Adrenal gland (tissue), 12 donors: ENCODE data around the gene CYP21A2. TPM values are rescaled to one million over a fixed set of nuclear protein-coding genes. Genes with fewer than 3 reads are reported as not detected.
A peak's percentile ranks its signal among the peaks of the same experiment; 100 is the strongest.
"Not testable (repeated sequence)": the region's sequence is repeated elsewhere in the genome, so short reads cannot be mapped to it uniquely, and the experiment has no call there.

Experiments
- DNase-seq, 7 donors: peaks; one replicate each; pipeline ENCODE4 v3.0.0-alpha.2; 2019 to 2020
- H3K27ac ChIP-seq, 5 donors: fragments of 200-600 bp; sonication (generic) in 4 of 5; 1 replicate in 3 of 5; 2 replicates in 2 of 5; pipeline versions ENCODE4 v1.5.1 to v1.8.0; 2016 to 2020; ENCODE audit warnings: mild to moderate bottlenecking in 1 of 5
- H3K27me3 ChIP-seq: fragments of 200-600 bp; 2 replicates; pipeline ENCODE4 v1.8.0; 2021
- H3K36me3 ChIP-seq, 2 donors: fragments of 200-600 bp; replicated peaks in 1 of 2; 1 replicate in 1 of 2; 2 replicates in 1 of 2; pipeline versions ENCODE4 v1.5.1 to v1.8.0; 2018 to 2022
- H3K4me1 ChIP-seq, 2 donors: fragments of 200-600 bp; replicated peaks in 1 of 2; 1 replicate in 1 of 2; 2 replicates in 1 of 2; pipeline versions ENCODE4 v1.5.1 to v1.8.0; 2018 to 2021
- H3K4me3 ChIP-seq, 4 donors: fragments of 200-600 bp; sonication (generic) in 3 of 4; one replicate each; pipeline ENCODE4 v1.5.1; 2016 to 2018
- H3K9me3 ChIP-seq, 3 donors: fragments of 200-600 bp; sonication (generic) in 1 of 3; replicated peaks in 1 of 3; 1 replicate in 2 of 3; 2 replicates in 1 of 3; pipeline versions ENCODE4 v1.5.1 to v1.8.0; 2016 to 2021
- POLR2A ChIP-seq, 2 donors: fragments of 450-650 bp; IDR thresholded peaks; one replicate each; pipeline ENCODE4 v1.6.1; 2017; ENCODE audit warnings: antibody characterized with exemption in 2 of 2, mild to moderate bottlenecking in 2 of 2, moderate library complexity in 1 of 2
- WGBS, 4 donors: extraction: QIAGEN DNeasy Blood & Tissue Kit in 2 of 4; methylation state at CpG; one replicate each; pipeline versions ENCODE4 v1.1.5 to v1.1.7; 2013 to 2017; 5-methylcytosine and 5-hydroxymethylcytosine counted together
- intact Hi-C, 2 donors: fragments of 100-400 bp; cut with DNase I; formaldehyde crosslinking; loops; one replicate each; pipeline versions ENCODE4 v1.14.1 to v1.15.0; 2022 to 2023
- polyA plus RNA-seq, 3 donors: library from polyadenylated mRNA; stranded (reverse); fragments of 200-250 nt in 2 of 3; fragments of 350-450 nt in 1 of 3; fragmentation: Illumina TruSeq in 1 of 3; extraction: RNeasy Lipid Tissue Mini Kit (QIAGEN cat#74804) in 1 of 3; gene quantifications; one replicate each; pipeline ENCODE4 v1.2.3, GENCODE V29; 2013 to 2014
- total RNA-seq, 9 donors: library from RNA; depleted of rRNA in 4 of 9; stranded (reverse); fragments of >200 nt in 4 of 9; fragments of 120-200 nt in 1 of 9; fragmentation: NEBNext Ultra II Directional in 1 of 9; extraction: Animal tissue kit (Norgen Biotek cat#: 25700) in 1 of 9; gene quantifications; one replicate each; pipeline versions ENCODE4 v1.1.0 to v1.2.4, GENCODE V29; 2013 to 2023
- TF ChIP-seq, protein P1 (sequence below), 6 experiments: fragments of 450-650 bp in 4 of 6; fragments of 200-600 bp in 2 of 6; sonication (generic) in 1 of 6; IDR thresholded peaks; 1 replicate in 5 of 6; 2 replicates in 1 of 6; pipeline versions ENCODE4 v1.5.1 to v1.8.0; 2016 to 2021; ENCODE audit warnings: antibody characterized with exemption in 6 of 6, mild to moderate bottlenecking in 2 of 6, moderate library complexity in 1 of 6
- donor health status: healthy with polysubstance abuse.
- donor health status: Bipolar disorder and iron deficiency.
- donor health status: DM: yes; HTN: yes; CAD: no.
- donor health status: DM: no; HTN: no; CAD: no.
- donor health status: DM: no; HTN: no; CAD: no.
- donor health status: DM: yes; HTN: yes; CAD: no.

Gene CYP21A2
- total and polyA plus RNA-seq, 12 donors = 528 to 6,352 (median 2,473) TPM

DNA sequence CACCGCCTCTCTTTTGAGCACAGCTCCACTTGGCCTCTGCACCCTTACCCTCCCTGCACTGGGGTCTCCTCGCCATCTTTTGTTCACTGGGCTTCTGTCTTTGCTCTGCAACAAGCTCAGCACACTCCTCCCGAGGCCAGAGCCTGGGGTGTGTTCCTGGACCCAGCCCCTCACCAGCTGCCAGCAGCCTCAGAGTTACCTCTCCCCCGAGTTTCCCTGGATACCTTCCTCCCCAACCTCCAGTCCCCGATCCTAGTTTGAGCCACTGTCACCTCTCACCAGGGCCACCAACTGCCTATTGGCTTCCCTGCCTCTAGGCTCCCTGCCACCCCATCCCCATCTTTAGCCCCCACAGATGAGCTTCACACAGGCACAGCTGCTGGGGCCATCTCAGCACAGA lies 12.3 kb downstream of the CYP21A2 start:
- intact Hi-C loops = loop anchor here in 1 of 2 donors (10.0 kb wide), 1 partner anchor 64 kb away; no protein-coding TSS in a partner anchor
- Histone ChIP-seq H3K27me3 (no peaks in the 10 kb centered on the region), H3K4me1 (peaks cover 24 to 31% of the 10 kb centered on the region in 2 donors), H3K36me3 (no peaks in the 10 kb centered on the region), H3K9me3 (no peaks in the 10 kb centered on the region), H3K27ac (peak overlapping the region in 2 of 5 donors; percentile 49 to 52), H3K4me3 (no peak overlapping the region)
- WGBS, 4 donors = 56 to 68% (median 67%) methylated on average over 5 of the region's 5 CpGs
- TF ChIP-seq, protein P1, sequence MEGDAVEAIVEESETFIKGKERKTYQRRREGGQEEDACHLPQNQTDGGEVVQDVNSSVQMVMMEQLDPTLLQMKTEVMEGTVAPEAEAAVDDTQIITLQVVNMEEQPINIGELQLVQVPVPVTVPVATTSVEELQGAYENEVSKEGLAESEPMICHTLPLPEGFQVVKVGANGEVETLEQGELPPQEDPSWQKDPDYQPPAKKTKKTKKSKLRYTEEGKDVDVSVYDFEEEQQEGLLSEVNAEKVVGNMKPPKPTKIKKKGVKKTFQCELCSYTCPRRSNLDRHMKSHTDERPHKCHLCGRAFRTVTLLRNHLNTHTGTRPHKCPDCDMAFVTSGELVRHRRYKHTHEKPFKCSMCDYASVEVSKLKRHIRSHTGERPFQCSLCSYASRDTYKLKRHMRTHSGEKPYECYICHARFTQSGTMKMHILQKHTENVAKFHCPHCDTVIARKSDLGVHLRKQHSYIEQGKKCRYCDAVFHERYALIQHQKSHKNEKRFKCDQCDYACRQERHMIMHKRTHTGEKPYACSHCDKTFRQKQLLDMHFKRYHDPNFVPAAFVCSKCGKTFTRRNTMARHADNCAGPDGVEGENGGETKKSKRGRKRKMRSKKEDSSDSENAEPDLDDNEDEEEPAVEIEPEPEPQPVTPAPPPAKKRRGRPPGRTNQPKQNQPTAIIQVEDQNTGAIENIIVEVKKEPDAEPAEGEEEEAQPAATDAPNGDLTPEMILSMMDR (IDR thresholded peaks at IDR 0.05) = no peak
- TF ChIP-seq POLR2A (IDR thresholded peaks at IDR 0.05) = no peak
- peak in 1 of 7 donors; percentile 11 for DNase-seq

DNA sequence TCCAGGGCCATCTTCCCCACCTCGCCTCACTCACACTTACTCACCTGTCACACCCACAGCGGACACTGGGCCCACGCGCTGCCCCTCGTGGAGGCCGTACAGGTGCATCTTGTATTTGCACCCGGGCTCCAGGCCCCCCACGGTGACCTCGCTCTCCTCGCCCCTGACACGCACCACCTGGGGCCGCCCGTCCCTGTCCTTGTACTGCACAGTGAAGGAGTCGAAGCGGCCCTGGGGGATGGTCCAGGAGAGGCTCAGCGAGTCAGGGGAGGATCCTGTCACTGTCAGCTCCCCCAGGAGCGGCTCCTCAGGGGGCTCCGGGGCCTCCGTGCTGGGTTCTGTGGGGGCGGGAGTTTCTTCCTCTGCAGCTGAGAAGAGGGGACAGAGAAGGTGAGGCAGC lies 14.4 kb downstream of the CYP21A2 start:
- not testable (repeated sequence) for H3K27ac ChIP-seq, H3K4me3 ChIP-seq, H3K27me3 ChIP-seq, H3K9me3 ChIP-seq, H3K36me3 ChIP-seq
- intact Hi-C loops = loop anchor here in 1 of 2 donors (10.0 kb wide), 1 partner anchor 62 kb away; no protein-coding TSS in a partner anchor
- WGBS, 4 donors = 44 to 53% (median 51%) methylated on average over 10 to 20 of the region's 20 CpGs
- peak in 2 of 7 donors; percentile 33 to 35 for DNase-seq
- H3K4me1 ChIP-seq = peaks cover 6 to 14% of the 10 kb centered on the region in 2 donors

- H3K4me1 ChIP-seq, H3K27ac ChIP-seq, H3K27me3 ChIP-seq, H3K4me3 ChIP-seq, H3K36me3 ChIP-seq, H3K9me3 ChIP-seq: not testable (repeated sequence)
- peak in 1 of 7 donors; percentile 21 for DNase-seq
- intact Hi-C loops = loop anchor here in 1 of 2 donors (10.0 kb wide), 1 partner anchor 61 kb away; no protein-coding TSS in a partner anchor
- WGBS, 4 donors = 40 to 92% (median 85%) methylated on average over 1 to 13 of the region's 13 CpGs
Observed at GRCh38 chr6:32053314-32053713, 15.1 kb downstream of the CYP21A2 start.

- not testable (repeated sequence) for H3K9me3 ChIP-seq, H3K4me1 ChIP-seq, H3K4me3 ChIP-seq, DNase-seq, H3K27ac ChIP-seq, H3K27me3 ChIP-seq, H3K36me3 ChIP-seq
- intact Hi-C loops = loop anchor here in 1 of 2 donors (10.0 kb wide), 1 partner anchor 59 kb away; no protein-coding TSS in a partner anchor
- 91 to 96% (median 93%) methylated on average over 19 to 21 of the region's 21 CpGs for WGBS, 4 donors
Observed at GRCh38 chr6:32055756-32056155, 17.5 kb downstream of the CYP21A2 start.

DNA sequence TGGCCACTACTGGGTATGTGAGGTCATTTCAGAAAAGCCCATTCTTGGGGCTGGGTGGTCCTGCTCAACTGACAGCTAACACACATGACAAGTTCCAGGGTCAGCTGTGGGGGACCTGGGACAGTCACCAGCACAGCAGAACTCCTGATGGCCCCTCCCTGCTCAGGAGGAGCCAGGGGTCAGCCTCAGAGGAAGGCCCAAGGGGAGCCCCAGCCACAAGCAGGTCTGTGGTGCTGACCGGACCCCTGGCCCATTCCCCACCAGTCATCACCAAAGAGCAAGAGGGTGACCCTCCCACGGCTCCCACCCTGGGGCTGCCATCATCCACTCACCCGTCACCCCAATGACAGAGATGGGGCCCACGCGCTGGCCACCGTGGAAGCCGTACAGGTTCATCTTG lies 18.0 kb downstream of the CYP21A2 start:
- H3K27ac ChIP-seq = no peak overlapping the region
- 89 to 98% (median 92%) methylated on average over 2 to 7 of the region's 7 CpGs for WGBS, 4 donors
- DNase-seq = no peak
- no peak overlapping the region for H3K4me3 ChIP-seq
- H3K9me3 ChIP-seq = no peaks in the 10 kb centered on the region
- intact Hi-C loops = loop anchor here in 1 of 2 donors (10.0 kb wide), 1 partner anchor 59 kb away; no protein-coding TSS in a partner anchor
- TF ChIP-seq, protein P1 (IDR thresholded peaks at IDR 0.05) = no peak
- no peak for TF ChIP-seq POLR2A (IDR thresholded peaks at IDR 0.05)
- H3K4me1 ChIP-seq = no peaks in the 10 kb centered on the region
- H3K36me3 ChIP-seq = no peaks in the 10 kb centered on the region
- no peaks in the 10 kb centered on the region for H3K27me3 ChIP-seq

- no peaks in the 10 kb centered on the region for H3K4me1 ChIP-seq
- no peak for DNase-seq
- intact Hi-C loops = loop anchor here in 1 of 2 donors (10.0 kb wide), 1 partner anchor 57 kb away; no protein-coding TSS in a partner anchor
- no peaks in the 10 kb centered on the region for H3K27me3 ChIP-seq
- peak overlapping the region in 1 of 5 donors; percentile 71 for H3K27ac ChIP-seq
- TF ChIP-seq POLR2A (IDR thresholded peaks at IDR 0.05) = no peak
- TF ChIP-seq, protein P1 (IDR thresholded peaks at IDR 0.05) = no peak
- no peak overlapping the region for H3K4me3 ChIP-seq
- 75 to 84% (median 79%) methylated on average over 13 to 17 of the region's 17 CpGs for WGBS, 4 donors
- H3K9me3 ChIP-seq = no peaks in the 10 kb centered on the region
- H3K36me3 ChIP-seq = no peaks in the 10 kb centered on the region
Observed at GRCh38 chr6:32057966-32058365, 19.8 kb downstream of the CYP21A2 start.
